A549 (cell line): ENCODE results near the gene TNFRSF1B. TPM values are rescaled to one million over a fixed set of nuclear protein-coding genes. Genes with fewer than 3 reads are reported as not detected.

Experiments used
- ATAC-seq, 2 experiments: fragments of 200-7000 bp in 1 of 2; fragments of >200 bp in 1 of 2; cut with Nextera tagmentation in 1 of 2; cut with Tn5 transposase in 1 of 2; 3 replicates each; pipeline versions ENCODE4 v1.8.0 to v1.9.1; 2018 to 2020; ENCODE audit warnings: mild to moderate bottlenecking in 1 of 2, moderate library complexity in 1 of 2
- CTCF ChIA-PET: fragments of 300-600 bp; sonication (Branson Sonifier 250); formaldehyde crosslinking; extraction: SDS; loops from one replicate; lab custom pipeline; 2021; ENCODE audit warnings: antibody characterized with exemption, inconsistent platforms; lab: Yijun Ruan, JAX
- POLR2A ChIA-PET: fragments of 350-600 bp; formaldehyde crosslinking; extraction: SDS; loops from one replicate; lab custom pipeline; 2021; ENCODE audit warnings: antibody characterized with exemption, inconsistent platforms; lab: Yijun Ruan, JAX
- DNase-seq, 2 experiments: peaks; one replicate each; pipeline versions ENCODE4 v3.0.0 to v3.0.0-alpha.2; 2011 to 2016; ENCODE audit warnings: low read depth in 1 of 2, low spot score in 1 of 2
- FAIRE-seq: peaks from 2 replicates; lab custom pipeline; 2011; peaks lifted over from hg19 to GRCh38; lab: Jason Lieb, UNC
- H3K27ac ChIP-seq, 2 experiments: fragments of >200 bp; sonication (Bioruptor Twin); formaldehyde crosslinking; 3 replicates each; pipeline ENCODE4 v1.5.1; 2016 to 2017
- H3K4me1 ChIP-seq: fragments of >200 bp; sonication (Bioruptor Twin); formaldehyde crosslinking; 3 replicates; pipeline ENCODE4 v1.6.1; 2016
- H3K4me2 ChIP-seq: fragments of >200 bp; sonication (Bioruptor Twin); formaldehyde crosslinking; 3 replicates; pipeline ENCODE4 v1.6.1; 2016
- H3K4me3 ChIP-seq: fragments of >200 bp; sonication (Bioruptor Twin); formaldehyde crosslinking; 3 replicates; pipeline ENCODE4 v1.5.1; 2016
- H3K9me3 ChIP-seq: fragments of >200 bp; sonication (Bioruptor Twin); formaldehyde crosslinking; 3 replicates; pipeline ENCODE4 v1.6.1; 2016
- BCL3 ChIP-seq: fragments of >200 bp; sonication (Bioruptor Twin); formaldehyde crosslinking; IDR thresholded peaks from 3 replicates; pipeline ENCODE4 v1.6.1; 2016
- CEBPB ChIP-seq, 2 experiments: fragments of >200 bp in 1 of 2; sonication (Bioruptor Twin) in 1 of 2; formaldehyde crosslinking in 1 of 2; IDR thresholded peaks; 2 replicates each; pipeline ENCODE4 v1.6.1; 2012 to 2016
- CHD4 ChIP-seq: fragments of 200-600 bp; sonication (generic); IDR thresholded peaks from 2 replicates; pipeline ENCODE4 v1.6.1; 2016; ENCODE audit warnings: antibody characterized with exemption, mild to moderate bottlenecking, borderline replicate concordance
- EHMT2 ChIP-seq: fragments of 200-600 bp; sonication (generic); IDR thresholded peaks from 2 replicates; pipeline ENCODE4 v1.6.1; 2016; ENCODE audit warnings: antibody characterized with exemption, low read depth, mild to moderate bottlenecking, moderate library complexity
- ELK1 ChIP-seq: fragments of 150-350 bp; IDR thresholded peaks from 2 replicates; pipeline ENCODE4 v1.6.1; 2014; ENCODE audit warnings: low read depth, mild to moderate bottlenecking, low read length
- FOSB ChIP-seq: fragments of 250-450 bp; sonication (Bioruptor Pico); IDR thresholded peaks from 2 replicates; pipeline ENCODE4 v1.5.0; 2020; ENCODE audit warnings: mild to moderate bottlenecking, moderate library complexity
- GATA3 ChIP-seq: IDR thresholded peaks from 2 replicates; pipeline ENCODE4 v1.6.1; 2012; ENCODE audit warnings: borderline replicate concordance
- HES2 ChIP-seq: fragments of >200 bp; sonication (Bioruptor Twin); formaldehyde crosslinking; IDR thresholded peaks from 2 replicates; pipeline ENCODE4 v1.6.1; 2016
- HOXB13 ChIP-seq: fragments of 250-450 bp; sonication (Bioruptor Pico); IDR thresholded peaks from 2 replicates; pipeline ENCODE4 v1.5.0; 2020; ENCODE audit warnings: low read depth, mild to moderate bottlenecking, moderate library complexity
- HOXB5 ChIP-seq: fragments of 250-450 bp; sonication (Bioruptor Pico); IDR thresholded peaks from 2 replicates; pipeline ENCODE4 v1.5.0; 2020; ENCODE audit warnings: mild to moderate bottlenecking, moderate library complexity
- JUN ChIP-seq, 2 experiments: fragments of >200 bp; sonication (Bioruptor Twin); formaldehyde crosslinking; IDR thresholded peaks; 2 replicates in 1 of 2; 3 replicates in 1 of 2; pipeline ENCODE4 v1.6.1; 2016 to 2017
- KDM1A ChIP-seq: fragments of 200-600 bp; sonication (generic); IDR thresholded peaks from 2 replicates; pipeline ENCODE4 v1.6.1; 2016; ENCODE audit warnings: low read depth, mild to moderate bottlenecking
- PHF8 ChIP-seq: fragments of 200-600 bp; sonication (generic); IDR thresholded peaks from 2 replicates; pipeline ENCODE4 v1.6.1; 2016; ENCODE audit warnings: low read depth, mild to moderate bottlenecking, antibody characterized with exemption, moderate library complexity, borderline replicate concordance
- RAD21 ChIP-seq, 2 experiments: fragments of >200 bp in 1 of 2; sonication (Bioruptor Twin) in 1 of 2; formaldehyde crosslinking in 1 of 2; IDR thresholded peaks in 1 of 2; conservative IDR thresholded peaks in 1 of 2; 2 replicates in 1 of 2; 3 replicates in 1 of 2; pipeline ENCODE4 v1.6.1; 2012 to 2018; ENCODE audit warnings: inconsistent platforms in 1 of 2
- RCOR1 ChIP-seq: fragments of 150-350 bp; IDR thresholded peaks from 2 replicates; pipeline ENCODE4 v1.6.1; 2014; ENCODE audit warnings: antibody characterized with exemption, low read length, low read depth
- RFX5 ChIP-seq: fragments of 450-650 bp; IDR thresholded peaks from 2 replicates; pipeline ENCODE4 v1.7.1; 2014; ENCODE audit warnings: antibody characterized with exemption, mild to moderate bottlenecking, moderate library complexity
- TFCP2L1 ChIP-seq: fragments of 250-450 bp; sonication (Bioruptor Pico); IDR thresholded peaks from 2 replicates; pipeline ENCODE4 v1.5.0; 2021; ENCODE audit warnings: mild to moderate bottlenecking
- TP53 ChIP-seq: fragments of 250-450 bp; sonication (Bioruptor Pico); IDR thresholded peaks from 2 replicates; pipeline ENCODE4 v1.5.0; 2021; ENCODE audit warnings: mild to moderate bottlenecking, moderate library complexity
- ZC3H11A ChIP-seq: fragments of 450-650 bp; IDR thresholded peaks from 2 replicates; pipeline ENCODE4 v1.6.1; 2014; ENCODE audit warnings: antibody characterized with exemption, mild to moderate bottlenecking
- ZFP36 ChIP-seq: fragments of 450-650 bp; IDR thresholded peaks from 2 replicates; pipeline ENCODE4 v1.6.1; 2014; ENCODE audit warnings: borderline replicate concordance; ENCODE audit not compliant: partially characterized antibody
- WGBS: methylation state at CpG from one replicate; pipeline ENCODE4 v1.1.6; 2017; ENCODE audit errors: missing lambda C conversion rate; 5-methylcytosine and 5-hydroxymethylcytosine counted together
- polyA plus RNA-seq, 4 experiments: library from polyadenylated mRNA; depleted of rRNA in 3 of 4; stranded (reverse); fragments of >200 nt; fragmentation: RNase III in 1 of 4; extraction: RNeasy Plus Mini Kit Qiagen cat#74134 plus additional on column Dnase treatment in 1 of 4; gene quantifications; 2 replicates in 3 of 4; 3 replicates in 1 of 4; pipeline ENCODE4 v1.2.3, GENCODE V29; 2011 to 2017
- TF ChIP-seq, protein P1 (sequence below): IDR thresholded peaks from 2 replicates; pipeline ENCODE4 v1.6.1; 2012
- TF ChIP-seq, protein P2 (sequence below): IDR thresholded peaks from 2 replicates; pipeline ENCODE4 v1.6.1; 2012; ENCODE audit warnings: low read depth, borderline replicate concordance

The TNFRSF1B gene
- polyA plus RNA-seq, 2 of the 4 experiments (the other 2 are of a cell fraction): 0.05 to 0.06 TPM

GRCh38 chr1:12158357-12159092 lies 8.3 kb upstream of the TNFRSF1B start:
- WGBS: 88% methylated on average over 22 of the region's 22 CpGs

GRCh38 chr1:12159816-12160215 lies 7.0 kb upstream of the TNFRSF1B start:
- TF ChIP-seq BCL3 (no peak), ZC3H11A (no peak), RAD21 (conservative IDR thresholded peaks at IDR 0.05 in 1 of 2, IDR thresholded peaks at IDR 0.05 in 1 of 2) (no peak)
- Histone ChIP-seq H3K27ac (no peak overlapping the region), H3K4me2 (no peak overlapping the region), H3K9me3 (no peaks in the 10 kb centered on the region), H3K4me3 (no peak overlapping the region), H3K4me1 (peaks cover 14% of the 10 kb centered on the region)
- DNase-seq (no peak), ATAC-seq (no peak), FAIRE-seq (no peak)
- CTCF ChIA-PET: no interaction called here
- POLR2A ChIA-PET: interaction anchor here (1.1 kb wide), 1 partner anchor 250 kb away, joined by 3 read pairs; no protein-coding TSS in a partner anchor
- 90% methylated on average over 4 of the region's 7 CpGs for WGBS

More at GRCh38 chr1:12158357-12159092, 8.3 kb upstream of the TNFRSF1B start:
- no peak overlapping the region for H3K27ac ChIP-seq
- FAIRE-seq (no peak), ATAC-seq (no peak), DNase-seq (no peak)
- H3K4me2 ChIP-seq: no peak overlapping the region
- peaks cover 14% of the 10 kb centered on the region for H3K4me1 ChIP-seq
- TF ChIP-seq FOSB (CRISPR knock-in tag) (no peak), HOXB13 (CRISPR knock-in tag) (no peak), GATA3 (no peak), RFX5 (no peak), CEBPB (IDR thresholded peaks at IDR 0.05) (no peak), HES2 (no peak), ELK1 (no peak), KDM1A (no peak), TFCP2L1 (CRISPR knock-in tag) (no peak), PHF8 (no peak), CHD4 (no peak), TP53 (CRISPR knock-in tag) (no peak), BCL3 (no peak), ZFP36 (no peak), JUN (IDR thresholded peaks at IDR 0.05) (no peak), HOXB5 (CRISPR knock-in tag) (no peak), RCOR1 (no peak), EHMT2 (no peak)
- TF ChIP-seq, protein P1, sequence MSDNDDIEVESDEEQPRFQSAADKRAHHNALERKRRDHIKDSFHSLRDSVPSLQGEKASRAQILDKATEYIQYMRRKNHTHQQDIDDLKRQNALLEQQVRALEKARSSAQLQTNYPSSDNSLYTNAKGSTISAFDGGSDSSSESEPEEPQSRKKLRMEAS: no peak
- TF ChIP-seq, protein P2, sequence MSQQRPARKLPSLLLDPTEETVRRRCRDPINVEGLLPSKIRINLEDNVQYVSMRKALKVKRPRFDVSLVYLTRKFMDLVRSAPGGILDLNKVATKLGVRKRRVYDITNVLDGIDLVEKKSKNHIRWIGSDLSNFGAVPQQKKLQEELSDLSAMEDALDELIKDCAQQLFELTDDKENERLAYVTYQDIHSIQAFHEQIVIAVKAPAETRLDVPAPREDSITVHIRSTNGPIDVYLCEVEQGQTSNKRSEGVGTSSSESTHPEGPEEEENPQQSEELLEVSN: no peak
- ChIA-PET CTCF (no interaction called here), POLR2A (no interaction called here)
- H3K9me3 ChIP-seq: no peaks in the 10 kb centered on the region
- H3K4me3 ChIP-seq: no peak overlapping the region
